NCI-H2227 (cell line): ENCODE measurements around the gene SPRYD4.
"Not testable (repeated sequence)": the region's sequence is repeated elsewhere in the genome, so short reads cannot be mapped to it uniquely, and the experiment has no call there.

Experiments used
- DNase-seq: peaks from one replicate; lab custom pipeline; 2025; ENCODE audit not compliant: unreplicated experiment; lab: John Stamatoyannopoulos, UW

The SPRYD4 gene

DNA sequence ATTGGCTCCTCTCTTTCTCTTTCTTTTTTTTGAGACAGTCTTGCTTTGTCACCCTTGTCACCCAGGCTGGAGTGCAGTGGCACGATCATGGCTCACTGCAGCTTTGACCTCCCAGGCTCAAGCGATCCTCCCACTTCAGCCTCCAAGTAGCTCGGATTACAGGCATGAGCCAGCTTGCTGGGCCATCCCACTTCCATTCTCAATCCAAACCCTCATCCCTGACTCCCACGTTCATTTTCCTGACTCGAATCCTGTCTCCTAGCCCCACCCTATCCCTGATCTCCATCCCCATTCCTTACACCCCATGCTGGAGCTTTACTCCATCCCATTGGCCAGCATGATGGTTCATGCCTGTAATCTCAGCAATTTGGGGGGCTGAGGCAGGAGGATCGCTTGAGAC lies 7.8 kb downstream of the SPRYD4 start:
- no peak for DNase-seq

DNA sequence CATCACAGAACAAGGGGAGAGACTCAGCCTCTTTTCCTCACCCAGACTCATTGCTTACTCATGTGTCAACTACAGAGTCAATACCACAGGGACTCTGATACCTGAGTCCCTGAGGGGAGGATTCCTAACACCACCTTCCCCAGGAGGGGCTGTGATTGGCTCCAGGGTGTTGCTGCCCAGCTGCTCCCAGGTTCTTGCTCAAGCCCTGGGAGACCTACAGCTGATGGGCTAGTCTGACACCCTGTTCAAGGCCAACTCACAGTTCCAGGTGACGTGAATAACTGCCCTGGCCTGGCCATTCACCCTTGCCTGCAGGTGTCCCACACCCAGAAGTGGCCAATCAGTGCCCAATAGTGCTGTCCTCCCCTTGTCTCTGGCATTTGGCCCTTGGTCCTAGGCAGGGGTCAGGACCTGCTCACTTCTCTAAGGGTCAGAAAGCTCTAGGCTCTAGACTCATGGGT lies 8.6 kb downstream of the SPRYD4 start:
- DNase-seq = no peak

DNA sequence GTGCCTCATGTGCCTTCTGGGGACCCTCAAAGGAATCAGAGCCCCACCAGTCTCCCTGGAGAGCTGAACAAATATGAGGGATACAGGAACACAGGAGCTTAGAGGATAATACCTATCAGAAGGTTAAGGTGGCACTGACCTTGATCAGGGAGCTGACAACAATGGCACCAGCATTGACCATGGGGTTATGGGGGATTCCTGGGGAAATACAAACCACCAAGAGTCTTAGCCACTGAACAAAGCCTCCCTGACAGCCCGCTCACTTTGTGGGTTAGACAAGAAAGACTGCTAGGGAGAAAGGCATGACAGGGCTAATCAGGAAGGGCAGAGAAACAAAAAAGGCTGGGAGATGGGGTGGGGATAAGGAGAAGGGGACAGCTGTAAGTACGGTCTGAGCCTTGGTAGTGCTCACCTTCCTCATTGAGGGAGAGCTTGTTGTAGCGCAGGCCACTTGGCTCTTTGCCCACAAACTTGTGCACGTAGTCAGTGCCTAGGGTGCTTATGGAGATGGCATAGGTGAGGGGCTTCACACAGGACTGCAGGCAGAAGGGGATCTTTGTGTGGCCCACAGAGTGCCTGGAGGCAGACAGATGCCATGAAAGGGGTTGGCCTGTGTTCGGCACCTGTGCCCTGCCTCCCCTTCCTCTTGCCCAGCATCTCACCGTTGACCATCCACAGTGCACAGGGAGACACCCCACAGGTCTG lies 9.3 kb downstream of the SPRYD4 start:
- no peak for DNase-seq

DNA sequence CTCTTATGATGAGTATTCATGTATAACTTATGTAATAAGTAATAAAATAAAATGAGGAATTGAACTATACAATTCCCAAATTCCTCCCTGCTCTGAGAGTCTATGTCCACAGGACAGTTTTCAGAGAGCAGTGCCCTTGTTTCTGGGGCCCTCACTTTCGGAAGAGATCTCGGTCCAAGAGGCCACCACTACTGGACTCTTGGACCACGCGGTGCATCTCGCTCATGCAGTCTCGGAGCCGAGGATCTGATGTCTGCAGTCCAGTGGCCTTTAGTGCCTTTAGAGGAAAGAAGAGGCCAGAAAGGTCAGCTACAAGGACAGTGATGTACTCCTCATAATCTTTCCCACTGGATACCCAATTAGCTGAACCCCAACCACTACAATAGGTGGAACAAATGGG lies 11.2 kb downstream of the SPRYD4 start:
- DNase-seq = no peak

DNA sequence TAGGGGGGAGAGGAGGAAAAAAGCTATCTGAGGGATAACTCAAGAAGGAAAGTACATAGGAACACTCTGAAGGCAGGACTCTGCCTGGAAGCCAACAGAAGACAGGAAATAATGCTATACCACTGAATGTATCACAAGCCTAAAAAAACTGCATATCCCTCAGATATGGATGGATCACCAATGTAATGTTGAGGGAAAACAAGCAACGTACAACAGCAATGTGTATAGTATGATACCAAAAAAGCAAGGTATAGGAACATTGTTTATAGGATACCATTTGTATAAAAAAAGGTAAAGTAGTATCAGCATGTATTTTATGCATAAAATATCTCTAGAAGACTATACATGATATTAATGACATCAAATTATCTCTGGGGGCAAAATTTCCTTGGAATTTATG lies 16.2 kb downstream of the SPRYD4 start:
- DNase-seq = no peak

DNA sequence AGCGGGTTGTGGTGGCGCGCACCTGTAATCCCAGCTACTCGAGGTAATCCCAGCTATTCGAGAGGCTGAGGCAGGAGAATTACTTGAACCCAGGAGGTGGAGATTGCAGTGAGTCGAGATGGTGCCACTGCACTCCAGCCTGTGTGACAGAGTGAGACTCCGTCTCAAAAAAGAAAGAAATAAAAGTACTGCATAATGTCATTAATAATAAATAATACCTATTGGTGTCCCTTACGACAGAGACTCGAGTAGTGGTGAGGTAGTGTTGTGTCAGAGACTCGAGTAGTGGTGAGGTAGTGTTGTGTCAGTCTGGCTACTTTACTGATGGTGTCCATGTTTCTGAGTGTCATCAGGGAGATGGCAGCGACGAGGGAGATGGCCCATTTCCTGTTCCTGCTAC lies 18.3 kb downstream of the SPRYD4 start:
- DNase-seq = no peak

DNA sequence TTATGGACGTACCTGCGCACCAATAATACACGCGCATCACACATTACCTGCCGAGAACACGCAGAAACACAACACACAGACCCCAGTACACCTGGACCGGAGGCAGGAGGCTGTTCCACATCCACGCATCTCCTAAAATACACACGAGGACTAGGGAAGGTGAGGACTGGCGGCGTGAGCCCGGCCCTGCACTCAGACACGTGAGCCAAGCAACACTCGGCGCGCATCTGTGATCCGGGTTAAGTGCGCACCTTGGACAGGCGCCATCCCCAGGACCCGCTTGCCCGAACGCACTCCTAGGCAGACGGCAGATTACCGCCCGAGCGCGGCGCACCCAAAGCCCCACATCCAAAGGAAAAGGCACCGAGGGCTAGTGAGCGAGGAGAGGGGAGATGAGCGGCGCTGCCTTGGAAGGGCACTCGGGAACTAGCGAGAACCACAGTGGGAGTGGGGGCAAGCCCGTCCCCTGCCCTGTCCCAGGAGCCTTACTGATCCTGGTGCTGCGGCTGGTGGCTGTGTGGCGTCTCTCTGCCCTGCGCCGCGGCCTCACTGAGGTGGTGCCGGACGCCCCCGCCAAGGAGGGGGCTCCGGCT lies 19.2 kb downstream of the SPRYD4 start:
- DNase-seq = peak; percentile 46

DNA sequence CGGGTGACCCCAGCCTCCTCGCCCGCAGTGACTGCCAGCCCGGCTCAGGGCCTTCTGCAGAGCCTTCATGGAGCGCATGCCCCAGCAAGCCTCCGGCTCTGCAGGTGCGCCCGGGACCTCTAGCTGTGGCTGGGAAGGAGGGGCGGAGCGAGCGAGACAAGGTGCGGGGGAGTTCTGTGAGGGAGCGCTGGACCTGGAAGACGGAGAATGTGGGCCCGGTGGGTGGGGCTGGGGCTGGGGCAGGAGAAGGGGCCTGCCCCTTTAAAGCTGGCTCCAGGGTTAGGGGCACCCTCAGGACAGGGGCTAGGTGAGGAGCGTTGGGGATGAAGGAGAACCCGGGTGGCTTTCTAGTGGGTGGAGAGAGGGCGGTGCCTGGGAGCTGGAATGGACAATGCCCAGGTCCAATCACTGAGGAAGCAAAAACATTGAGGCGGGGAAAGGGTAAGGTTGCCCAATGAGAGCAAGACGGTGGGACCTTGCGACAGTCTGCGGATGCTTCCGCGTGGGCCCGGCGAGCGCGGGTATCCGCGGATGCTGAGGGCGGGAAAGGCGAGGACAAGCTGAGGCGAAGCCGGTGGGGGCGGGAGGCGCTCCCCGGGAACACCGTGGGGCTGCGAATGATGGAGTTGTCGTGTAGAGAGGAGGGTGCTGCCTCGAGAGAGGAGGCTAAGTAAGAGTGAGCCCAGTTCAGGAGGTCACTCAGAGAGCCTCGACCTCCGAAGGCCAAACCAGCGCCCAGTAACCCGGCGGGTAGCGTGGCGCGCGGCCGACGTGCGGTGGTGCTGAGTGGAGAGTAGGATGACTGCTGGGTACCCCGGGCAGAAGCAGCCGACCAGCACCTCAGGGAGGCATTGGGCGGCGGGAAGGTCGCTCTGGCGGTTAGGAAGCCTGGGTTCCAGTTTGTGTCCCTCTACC lies 19.9 kb downstream of the SPRYD4 start, which contains the start of gene GLS2:
TSS of gene GLS2 (minus strand) at position 121 of the 915 bp plus-strand sequence. CDS start at position 78, 43 bp downstream.
- DNase-seq = peak; percentile 83

DNA sequence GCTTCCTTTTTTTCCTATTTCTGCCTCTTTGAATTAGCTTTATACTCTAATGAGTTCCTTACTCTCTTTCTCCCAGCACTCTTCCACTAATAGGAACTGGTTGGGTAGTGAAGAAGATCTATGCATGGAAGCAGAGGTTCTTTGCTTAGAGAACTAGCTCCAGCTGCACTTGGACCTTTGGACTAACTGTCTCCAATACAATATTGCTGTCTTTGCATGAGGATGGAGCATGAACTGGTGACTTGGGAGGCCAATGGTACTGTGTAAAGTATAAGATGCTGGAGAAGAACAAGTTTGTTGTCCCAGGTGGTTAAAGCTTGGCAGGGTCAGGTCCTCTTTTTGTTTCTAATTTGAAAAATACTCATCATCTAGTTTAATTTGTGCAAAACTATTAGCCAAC lies 22.0 kb downstream of the SPRYD4 start:
- no peak for DNase-seq

DNA sequence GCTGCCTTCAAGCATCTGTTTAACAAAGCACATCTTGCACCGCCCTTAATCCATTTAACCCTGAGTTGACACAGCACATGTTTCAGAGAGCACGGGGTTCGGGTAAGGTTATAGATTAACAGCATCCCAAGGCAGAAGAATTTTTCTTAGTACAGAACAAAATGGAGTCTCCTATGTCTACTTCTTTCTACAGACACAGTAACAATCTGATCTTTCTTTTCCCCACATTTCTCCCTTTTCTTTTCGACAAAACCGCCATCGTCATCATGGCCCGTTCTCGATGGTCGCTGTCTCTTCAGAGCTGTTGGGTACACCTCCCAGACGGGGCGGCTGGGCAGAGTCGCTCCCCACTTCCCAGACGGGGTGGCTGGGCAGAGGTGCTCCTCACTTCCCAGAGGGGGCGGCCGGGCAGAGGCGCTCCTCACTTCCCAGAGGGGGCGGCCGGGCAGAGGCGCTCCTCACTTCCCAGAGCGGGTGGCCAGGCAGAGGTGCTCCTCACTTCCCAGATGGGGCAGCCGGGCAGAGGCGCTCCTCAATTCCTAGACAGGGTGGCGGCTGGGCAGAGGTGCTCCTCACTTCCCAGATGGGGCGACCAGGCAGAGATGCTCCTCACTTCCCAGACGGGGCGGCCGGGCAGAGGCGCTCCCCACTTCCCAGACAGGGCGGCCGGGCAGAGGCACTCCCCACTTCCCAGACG lies 25.2 kb downstream of the SPRYD4 start:
- not testable (repeated sequence) for DNase-seq

DNA sequence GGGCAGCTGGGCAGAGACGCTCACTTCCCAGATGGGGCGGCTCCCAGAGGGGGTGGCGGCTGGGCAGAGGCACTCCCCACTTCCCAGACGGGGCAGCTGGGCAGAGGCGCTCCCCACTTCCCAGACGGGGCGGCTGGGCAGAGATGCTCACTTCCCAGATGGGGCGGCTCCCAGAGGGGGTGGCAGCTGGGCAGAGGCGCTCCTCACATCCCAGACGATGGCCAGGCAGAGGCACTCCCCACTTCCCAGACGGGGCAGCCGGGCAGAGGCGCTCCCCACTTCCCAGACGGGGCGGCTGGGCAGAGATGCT lies 25.7 kb downstream of the SPRYD4 start:
- DNase-seq = not testable (repeated sequence)

DNA sequence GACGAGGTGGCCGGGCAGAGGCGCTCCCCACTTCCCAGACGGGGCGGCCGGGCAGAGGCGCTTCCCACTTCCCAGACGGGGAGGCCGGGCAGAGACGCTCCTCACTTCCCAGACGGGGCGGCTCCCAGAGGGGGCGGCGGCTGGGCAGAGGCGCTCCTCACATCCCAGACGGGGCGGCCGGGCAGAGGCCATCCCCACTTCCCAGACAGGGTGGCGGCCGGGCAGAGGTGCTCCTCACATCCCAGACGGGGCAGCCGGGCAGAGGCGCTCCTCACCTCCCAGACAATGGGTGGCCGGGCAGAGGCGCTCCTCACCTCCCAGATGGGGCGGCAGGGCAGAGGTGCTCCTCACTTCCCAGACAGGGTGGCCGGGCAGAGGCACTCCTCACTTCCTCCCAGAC lies 26.1 kb downstream of the SPRYD4 start:
- DNase-seq = not testable (repeated sequence)

DNA sequence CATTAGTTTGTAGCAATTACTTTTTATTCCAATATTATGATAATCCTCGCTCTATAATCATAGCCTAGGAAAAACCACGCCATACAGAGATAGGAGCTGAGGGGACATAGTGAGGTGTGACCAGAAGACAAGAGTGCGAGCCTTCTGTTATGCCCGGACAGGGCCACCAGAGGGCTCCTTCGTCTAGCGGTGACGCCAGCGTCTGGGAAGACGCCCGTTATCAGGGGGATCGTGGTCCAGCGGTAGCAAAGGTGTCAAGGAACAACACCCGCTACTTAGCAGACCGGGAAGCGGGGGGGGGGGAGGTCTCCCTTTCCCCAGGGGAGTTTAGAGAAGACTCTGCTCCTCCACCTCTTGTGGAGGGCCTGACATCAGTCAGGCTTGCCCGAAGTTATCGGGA lies 28.3 kb downstream of the SPRYD4 start:
- peak; percentile 22 for DNase-seq

DNA sequence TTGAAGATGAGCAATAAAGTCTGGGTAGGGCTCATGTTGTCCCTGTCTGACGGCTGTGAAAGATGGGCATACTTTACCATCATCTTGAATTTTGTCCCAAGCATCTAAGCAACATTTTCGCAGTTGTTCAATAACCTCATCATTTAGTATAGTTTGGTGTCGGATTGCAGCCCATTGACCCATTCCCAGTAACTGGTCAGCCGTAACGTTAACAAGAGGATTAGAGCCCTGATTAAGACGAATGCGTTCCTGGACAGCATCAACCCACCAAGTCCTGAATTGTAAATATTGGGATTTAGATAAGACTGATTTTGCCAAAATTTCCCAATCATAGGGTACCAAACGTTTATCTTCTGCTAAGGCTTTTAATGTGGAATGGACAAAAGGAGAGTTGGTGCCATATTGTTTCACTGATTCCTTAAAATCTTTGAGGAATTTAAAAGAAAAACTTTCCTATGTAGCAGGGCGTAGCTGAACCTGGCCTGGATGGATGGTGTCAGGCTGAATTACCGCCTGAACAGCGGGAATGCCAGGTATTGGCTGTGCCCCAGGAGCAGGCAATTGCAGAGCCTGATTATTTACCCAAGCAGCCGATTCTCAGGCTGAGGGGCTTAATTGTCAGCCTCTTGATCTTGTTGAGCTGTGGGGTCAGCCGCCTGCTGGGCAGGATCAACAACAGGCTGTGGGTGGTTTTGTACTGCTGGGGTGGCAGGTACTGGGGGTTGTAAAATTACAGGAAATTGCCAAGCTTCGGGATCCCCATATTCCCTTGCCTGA lies 29.9 kb downstream of the SPRYD4 start:
- DNase-seq = peak; percentile 29

DNA sequence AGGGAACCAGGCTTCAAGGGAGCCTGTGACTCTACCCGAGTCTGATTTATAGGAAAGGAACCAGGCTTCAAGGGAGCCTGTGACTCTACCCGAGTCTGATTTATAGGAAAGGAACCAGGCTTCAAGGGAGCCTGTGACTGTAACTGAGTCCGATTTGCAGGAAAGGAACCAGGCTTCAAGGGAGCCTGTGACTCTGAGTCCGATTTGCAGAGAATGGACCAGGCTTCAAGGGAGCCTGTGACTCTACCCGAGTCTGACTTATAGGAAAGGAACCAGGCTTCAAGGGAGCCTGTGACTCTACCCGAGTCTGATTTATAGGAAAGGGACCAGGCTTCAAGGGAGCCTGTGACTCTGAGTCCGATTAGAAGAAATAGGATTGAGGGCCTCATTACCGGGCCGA lies 31.1 kb downstream of the SPRYD4 start:
- DNase-seq = not testable (repeated sequence)

DNA sequence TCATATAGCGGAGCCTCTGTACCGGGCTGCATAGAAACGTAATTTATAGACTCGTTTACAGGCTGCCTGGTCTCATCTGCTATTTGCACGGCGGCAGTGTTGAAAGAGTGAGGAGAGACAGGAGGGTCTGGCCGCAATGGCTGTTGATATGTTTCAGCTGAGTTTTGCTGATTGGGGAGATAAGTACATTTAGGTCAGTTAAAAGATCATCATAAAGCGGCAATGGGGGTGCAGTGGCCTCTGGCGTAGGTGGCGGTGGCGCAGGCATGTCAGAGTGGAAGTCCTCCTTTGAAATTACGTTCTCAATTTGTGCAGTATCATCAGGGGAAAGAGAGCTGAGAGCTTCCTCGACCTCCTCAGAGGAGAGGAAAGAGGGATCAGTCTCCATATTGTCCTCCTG lies 31.5 kb downstream of the SPRYD4 start:
- DNase-seq = not testable (repeated sequence)

DNA sequence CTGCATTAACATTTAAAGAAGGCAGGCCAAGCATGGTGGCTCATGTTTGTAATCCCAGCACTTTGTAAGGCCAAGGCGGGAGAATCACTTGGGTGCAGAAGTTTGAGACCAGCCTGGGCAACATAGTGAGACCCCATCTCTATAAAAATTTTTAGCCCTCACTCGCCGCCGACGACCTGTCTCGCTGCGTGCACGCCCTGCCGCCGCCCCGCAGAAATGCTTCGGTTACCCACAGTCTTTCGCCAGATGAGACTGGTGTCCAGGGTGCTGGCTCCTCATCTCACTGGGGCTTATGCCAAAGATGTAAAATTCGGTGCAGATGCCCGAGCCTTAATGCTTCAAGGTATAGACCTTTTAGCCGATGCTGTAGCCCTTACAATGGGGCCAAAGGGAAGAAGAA lies 42.4 kb downstream of the SPRYD4 start:
- no peak for DNase-seq

DNA sequence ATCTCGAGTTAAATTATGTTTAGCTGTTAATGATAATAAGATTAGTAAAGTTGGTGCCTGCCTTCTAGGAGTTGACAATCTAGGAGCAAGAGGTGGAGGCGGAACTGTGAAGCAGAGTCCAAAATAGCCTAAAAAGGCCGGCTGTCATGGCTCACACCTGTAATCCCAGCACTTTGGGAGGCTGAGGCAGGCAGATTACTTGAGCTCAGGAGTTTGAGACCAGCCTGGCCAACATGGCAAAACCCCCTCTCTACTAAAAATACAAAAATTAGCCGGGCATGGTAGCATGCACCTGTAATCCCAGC lies 45.6 kb downstream of the SPRYD4 start:
- not testable (repeated sequence) for DNase-seq

DNA sequence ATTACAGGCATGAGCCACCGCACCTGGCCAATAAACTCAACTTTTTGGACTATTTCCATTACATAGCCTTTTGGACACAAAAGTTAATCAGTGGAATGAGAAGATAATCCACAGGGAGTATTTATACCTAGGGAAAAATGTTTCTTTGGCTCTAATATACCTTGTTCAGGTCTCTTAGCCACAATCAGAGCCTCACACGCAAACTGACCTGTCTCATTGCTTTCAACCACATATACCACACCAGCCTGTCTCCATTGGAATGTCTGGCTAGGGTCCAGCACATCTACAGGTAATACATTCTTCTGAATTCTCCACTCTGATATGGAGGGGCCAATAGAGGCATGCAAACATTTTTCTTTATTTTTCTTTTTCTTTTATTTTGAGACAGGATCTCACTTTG lies 49.5 kb downstream of the SPRYD4 start:
- no peak for DNase-seq

DNA sequence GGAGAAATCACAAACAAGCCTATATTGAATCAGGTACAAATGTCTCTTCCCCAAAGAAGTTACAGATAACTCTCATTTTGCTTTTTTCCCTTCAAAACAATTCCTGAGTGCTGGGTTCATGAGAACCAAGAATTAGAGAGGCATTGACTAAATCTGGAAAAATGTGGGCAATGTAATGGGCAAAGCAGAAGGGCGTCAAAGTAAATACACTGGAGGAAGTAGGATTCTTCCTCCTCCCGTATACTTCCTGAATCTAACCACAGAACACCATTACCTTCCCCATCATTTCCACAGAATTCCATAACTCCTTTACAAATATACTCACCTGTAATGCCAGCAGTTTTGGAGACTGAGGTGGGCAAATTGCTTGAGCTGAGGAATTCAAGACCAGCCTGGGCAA lies 50.2 kb downstream of the SPRYD4 start:
- no peak for DNase-seq

DNA sequence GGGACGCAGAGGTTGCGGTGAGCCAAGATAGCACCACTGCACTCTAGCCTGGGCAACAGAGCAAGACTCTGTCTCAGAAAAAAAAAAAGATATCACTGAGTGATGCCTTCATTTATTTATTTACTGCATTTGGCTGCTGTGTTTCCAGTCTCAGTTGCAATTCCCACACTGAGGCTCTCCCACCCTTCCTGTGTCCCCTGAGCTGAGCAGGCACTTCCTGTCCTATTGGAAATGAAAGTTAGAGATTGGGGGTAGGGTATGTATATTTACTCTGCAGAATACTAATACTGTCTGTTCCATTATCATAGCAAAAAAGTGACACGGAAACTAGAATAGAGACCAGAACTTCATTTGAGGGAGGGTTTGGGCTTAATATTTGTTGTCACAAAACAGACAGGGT lies 51.7 kb downstream of the SPRYD4 start:
- no peak for DNase-seq
